Coronary artery (tissue), 2 donors: Measurements from ENCODE around the gene KCNMA1.

ENCODE experiments used
- DNase-seq: peaks from one replicate; pipeline ENCODE4 v3.0.0-alpha.2; 2017; ENCODE audit warnings: low spot score
- H3K27ac ChIP-seq, 2 donors: fragments of 200-600 bp; sonication (generic); one replicate each; pipeline ENCODE4 v1.5.1; 2016 to 2019
- H3K4me3 ChIP-seq: fragments of 200-600 bp; sonication (generic); 2 replicates; pipeline ENCODE4 v1.5.1; 2016; ENCODE audit warnings: mild to moderate bottlenecking, moderate library complexity
- CTCF ChIP-seq: fragments of 200-600 bp; sonication (generic); IDR thresholded peaks from one replicate; pipeline ENCODE4 v1.5.1; 2019; ENCODE audit warnings: antibody characterized with exemption

KCNMA1 gene

GRCh38 chr10:77310288-77310840, 327.2 kb downstream of the KCNMA1 start:
- no peak for TF ChIP-seq CTCF
- Histone ChIP-seq H3K4me3 (no peak overlapping the region), H3K27ac (peak overlapping the region in 1 of 2 donors; percentile 33)
- DNase-seq: no peak

GRCh38 chr10:77309509-77309908, 328.1 kb downstream of the KCNMA1 start:
- Histone ChIP-seq H3K4me3 (no peak overlapping the region), H3K27ac (no peak overlapping the region)
- DNase-seq: no peak
- TF ChIP-seq CTCF: no peak

DNA sequence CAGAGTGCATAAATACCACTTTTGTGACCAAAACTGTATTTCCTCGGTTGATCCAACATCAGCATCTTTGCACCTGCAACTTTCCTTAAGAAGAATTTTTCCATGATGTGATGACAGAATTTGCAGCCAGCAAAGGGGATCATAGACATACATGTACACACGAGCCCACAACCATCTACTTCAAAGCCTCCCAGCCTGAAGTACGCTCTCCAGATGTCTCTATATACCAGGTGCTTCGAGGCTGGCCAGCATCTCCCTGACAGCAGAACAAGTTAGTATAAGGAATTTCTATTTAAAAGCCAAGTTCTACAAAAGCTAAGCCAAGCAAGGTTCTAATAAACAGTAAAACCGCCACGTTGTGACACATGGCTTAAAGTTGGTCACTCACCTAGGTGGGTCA, 328.5 kb downstream of the KCNMA1 start:
- TF ChIP-seq CTCF: no peak

GRCh38 chr10:77308084-77308732, 329.4 kb downstream of the KCNMA1 start:
- no peak overlapping the region for H3K27ac ChIP-seq

More for the DNA sequence above, 328.5 kb downstream of the KCNMA1 start:
- no peak for DNase-seq
- no peak overlapping the region for H3K4me3 ChIP-seq
- H3K27ac ChIP-seq: no peak overlapping the region

DNA sequence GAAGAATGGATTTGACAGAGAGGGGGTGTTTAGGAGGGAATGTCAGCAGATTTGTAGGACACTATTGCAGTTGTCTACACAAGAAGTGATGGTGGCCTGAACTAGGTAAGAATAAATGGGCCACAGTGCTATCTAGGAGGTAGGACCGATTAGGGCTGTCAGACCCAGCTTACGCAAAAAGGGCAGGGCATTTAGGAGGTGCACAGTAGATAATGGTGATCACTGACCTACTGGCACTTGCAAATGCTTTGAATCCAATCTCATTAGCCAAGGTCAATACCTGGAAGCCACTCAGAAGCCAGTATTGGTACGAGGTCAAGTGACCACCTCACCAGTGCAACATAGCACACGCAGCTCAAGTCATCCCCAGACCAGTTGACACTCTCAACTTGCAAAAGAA, 330.9 kb downstream of the KCNMA1 start:
- no peak for TF ChIP-seq CTCF
- H3K27ac ChIP-seq: no peak overlapping the region
- no peak for DNase-seq
- no peak overlapping the region for H3K4me3 ChIP-seq

More at GRCh38 chr10:77308084-77308732, 329.4 kb downstream of the KCNMA1 start:
- H3K4me3 ChIP-seq: no peak overlapping the region
- DNase-seq: no peak
- TF ChIP-seq CTCF: no peak

GRCh38 chr10:77305650-77306632, 331.7 kb downstream of the KCNMA1 start:
- TF ChIP-seq CTCF: no peak
- Histone ChIP-seq H3K4me3 (no peak overlapping the region), H3K27ac (no peak overlapping the region)
- no peak for DNase-seq
